GM12872 (cell line): Measurements from ENCODE around the gene CUX1.

Source experiments
- CTCF ChIP-seq: IDR thresholded peaks from 3 replicates; pipeline ENCODE4 v1.5.1; 2011; ENCODE audit warnings: low read depth, mild to moderate bottlenecking, low read length, moderate library complexity; ENCODE audit not compliant: insufficient read depth

Gene CUX1

GRCh38 chr7:102215256-102215655, 397.8 kb downstream of the CUX1 start:
- TF ChIP-seq CTCF = no peak

- TF ChIP-seq CTCF = no peak
These were observed 398.3 kb downstream of the CUX1 start for GRCh38 chr7:102215711-102216110.

- no peak for TF ChIP-seq CTCF
These were observed 399.3 kb downstream of the CUX1 start for GRCh38 chr7:102216573-102217314.

GRCh38 chr7:102220229-102220850, 402.9 kb downstream of the CUX1 start:
- TF ChIP-seq CTCF = no peak

GRCh38 chr7:102220960-102221800, 403.8 kb downstream of the CUX1 start:
- TF ChIP-seq CTCF = no peak

- no peak for TF ChIP-seq CTCF
These were observed 404.5 kb downstream of the CUX1 start for GRCh38 chr7:102221961-102222360.

- no peak for TF ChIP-seq CTCF
These were observed 405.0 kb downstream of the CUX1 start for GRCh38 chr7:102222445-102222844.
